HG02970 (cell line): ENCODE results near the gene PHF10.
A peak's percentile ranks its signal among the peaks of the same experiment; 100 is the strongest.
"Not testable (repeated sequence)": the region's sequence is repeated elsewhere in the genome, so short reads cannot be mapped to it uniquely, and the experiment has no call there.

Experiments used
- ATAC-seq: cut with Tn5 transposase; IDR thresholded peaks from one replicate; pipeline ENCODE4 v1.9.1; 2021; ENCODE audit warnings: mild to moderate bottlenecking, moderate library complexity, moderate number of reproducible peaks; ENCODE audit not compliant: unreplicated experiment, low FRiP score

Gene PHF10

GRCh38 chr6:169724494-169725124 lies at the start of gene PHF10:
TSS of gene PHF10 (minus strand) at chr6:169724500. CDS start at chr6:169723931, 569 bp downstream.
- ATAC-seq, result peak; percentile 36

GRCh38 chr6:169766921-169767736 lies 42.8 kb upstream of the PHF10 start:
- no peak for ATAC-seq

- ATAC-seq, result no peak
These were observed 41.9 kb upstream of the PHF10 start for GRCh38 chr6:169766232-169766631.

DNA sequence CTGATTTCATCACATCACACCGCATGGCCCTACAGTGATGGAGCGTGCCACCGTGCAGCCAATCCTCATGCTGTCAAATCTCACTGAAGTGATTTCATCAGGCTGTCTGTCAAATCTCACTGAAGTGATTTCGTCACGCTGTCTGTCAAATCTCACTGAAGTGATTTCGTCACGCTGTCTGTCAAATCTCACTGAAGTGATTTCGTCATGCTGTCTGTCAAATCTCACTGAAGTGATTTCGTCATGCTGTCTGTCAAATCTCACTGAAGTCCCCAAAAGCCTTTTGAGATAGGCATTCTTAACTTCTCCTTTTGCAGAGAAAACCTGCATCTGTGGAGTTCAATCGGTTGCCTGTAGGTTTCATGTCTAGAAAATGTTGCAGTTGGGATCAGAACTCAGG lies 41.5 kb upstream of the PHF10 start:
- not testable (repeated sequence) for ATAC-seq

GRCh38 chr6:169763881-169764280 lies 39.6 kb upstream of the PHF10 start:
- no peak for ATAC-seq

- ATAC-seq, result no peak
These were observed 39.0 kb upstream of the PHF10 start for GRCh38 chr6:169763308-169763707.

- ATAC-seq, result no peak
These were observed 30.9 kb upstream of the PHF10 start for GRCh38 chr6:169755162-169755561.

- ATAC-seq, result no peak
These were observed 27.8 kb upstream of the PHF10 start for GRCh38 chr6:169752074-169752623.

GRCh38 chr6:169751242-169752073 lies 27.2 kb upstream of the PHF10 start, which contains the start of the genes DYNLT2 and ERMARD:
TSS of gene DYNLT2 (minus strand) at chr6:169751572. CDS start at chr6:169751458, 114 bp downstream.
TSS of gene ERMARD (plus strand) at chr6:169751622. CDS start at chr6:169751658, 36 bp downstream.
- ATAC-seq, result peak; percentile 94

DNA sequence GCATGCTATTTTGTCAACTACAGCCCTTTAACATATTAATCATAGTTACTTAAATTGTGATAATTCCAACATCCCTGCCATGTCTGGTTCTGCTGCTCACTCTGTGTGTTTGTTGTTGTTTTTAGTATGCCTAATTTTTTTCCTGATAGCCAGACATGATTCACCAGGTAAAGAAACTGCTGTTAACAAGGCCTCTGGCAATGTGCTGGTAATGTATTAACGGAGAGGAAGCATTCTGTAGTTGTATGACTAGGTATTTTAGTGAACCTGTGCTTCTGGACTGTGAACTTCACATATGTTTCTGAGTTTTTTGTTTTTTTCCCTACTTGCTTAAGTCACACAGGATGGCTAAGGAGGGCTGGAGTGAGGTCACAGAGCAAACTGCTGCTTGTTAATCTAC lies 22.3 kb upstream of the PHF10 start:
- no peak for ATAC-seq

- no peak for ATAC-seq
These were observed 21.1 kb upstream of the PHF10 start for GRCh38 chr6:169745405-169745804.

DNA sequence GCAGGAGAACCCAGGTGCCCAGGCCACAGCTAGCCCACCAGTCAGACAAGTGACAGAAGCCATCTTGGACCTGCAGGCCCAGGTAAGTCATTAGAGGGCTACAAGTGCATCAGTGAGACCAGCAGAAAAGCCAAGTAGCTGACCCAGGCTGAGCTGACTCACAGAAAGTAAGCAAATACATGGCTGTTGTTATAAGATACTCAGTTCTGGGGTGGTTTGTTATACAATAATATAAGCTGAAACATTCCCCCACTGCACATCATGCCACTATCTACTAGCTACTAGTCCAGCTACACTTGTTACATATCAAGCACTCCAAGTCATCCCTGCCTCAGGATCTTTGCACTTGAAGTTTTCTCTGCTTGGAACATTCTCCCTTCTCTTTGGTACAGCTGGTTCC lies 17.0 kb upstream of the PHF10 start:
- ATAC-seq, result no peak

DNA sequence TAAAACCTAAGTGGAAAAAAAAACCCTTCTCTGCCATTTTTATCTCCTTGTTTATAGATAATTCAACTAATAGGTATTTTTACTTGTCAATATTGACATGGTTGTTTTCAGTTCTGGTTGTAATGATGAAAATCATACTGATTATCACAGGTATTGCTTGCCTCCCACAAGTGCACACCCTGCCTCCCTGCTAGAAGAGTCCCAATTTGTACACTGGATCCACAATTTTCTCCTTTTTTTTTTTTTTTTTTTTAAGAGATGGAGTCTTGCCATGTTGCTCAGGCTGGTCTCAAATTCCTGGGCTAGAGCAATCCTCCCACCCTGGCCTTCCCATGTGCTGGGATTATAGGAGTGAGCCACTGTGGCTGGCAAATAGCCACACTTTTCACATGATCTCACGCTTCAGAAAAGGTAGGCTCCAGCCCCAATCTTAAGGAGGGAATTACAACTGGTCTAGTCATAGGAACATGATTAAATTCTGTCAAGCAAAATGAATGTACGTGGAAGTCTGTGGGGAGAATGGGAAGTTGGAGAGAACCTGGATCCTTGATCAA lies 14.8 kb upstream of the PHF10 start:
- no peak for ATAC-seq

GRCh38 chr6:169738204-169738975 lies 14.1 kb upstream of the PHF10 start:
- no peak for ATAC-seq

GRCh38 chr6:169729961-169730360 lies 5.7 kb upstream of the PHF10 start:
- ATAC-seq, result no peak

GRCh38 chr6:169726963-169727362 lies 2.7 kb upstream of the PHF10 start:
- ATAC-seq, result no peak

GRCh38 chr6:169726049-169726400 lies 1.7 kb upstream of the PHF10 start:
- ATAC-seq, result no peak

DNA sequence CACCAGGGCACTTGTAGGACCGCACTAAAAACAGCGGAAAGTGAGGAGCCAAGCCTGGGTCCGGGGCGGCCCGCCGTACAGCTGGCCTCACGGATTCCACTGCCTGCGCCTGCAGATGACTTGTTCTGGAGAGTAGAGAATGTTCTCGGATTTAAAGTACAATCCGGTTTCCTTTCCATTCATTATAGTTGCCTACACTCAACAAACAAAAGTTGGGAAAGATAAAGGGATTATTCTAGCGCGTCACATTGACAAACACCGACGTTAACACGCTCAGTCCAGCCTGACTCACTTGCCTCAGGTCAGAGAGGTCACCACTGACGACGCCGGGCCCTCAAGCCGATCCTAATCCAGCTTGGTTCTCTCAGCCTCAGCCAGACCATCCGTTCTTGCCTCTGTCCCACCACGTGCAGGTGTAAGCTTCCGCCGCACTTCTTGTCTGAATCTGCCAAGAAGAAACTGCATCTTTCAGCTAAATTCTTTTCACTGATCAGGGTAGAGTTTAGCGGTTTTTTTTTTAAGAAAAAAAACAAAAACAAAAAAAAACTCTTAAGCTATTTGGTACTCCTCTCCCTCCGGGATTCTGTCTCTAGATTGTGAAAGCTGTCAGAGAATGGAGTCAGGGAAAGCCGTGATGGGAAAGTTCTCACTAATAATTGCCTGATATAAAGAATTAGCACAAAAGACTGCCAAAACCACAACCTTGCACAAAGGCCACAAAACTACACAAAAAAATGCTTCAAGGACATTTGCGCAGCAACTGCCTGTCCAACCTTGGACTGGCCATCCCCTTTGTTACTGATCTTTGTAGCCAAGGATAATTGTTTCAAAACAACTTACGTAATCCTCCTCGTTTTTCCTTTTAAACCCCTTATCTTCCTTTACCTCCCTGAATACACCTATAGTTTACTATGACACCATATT lies 1.1 kb upstream of the PHF10 start:
- peak; percentile 5 for ATAC-seq
